H1 (cell line): ENCODE results near the gene COL6A6. TPM values are rescaled to one million over a fixed set of nuclear protein-coding genes. Genes with fewer than 3 reads are reported as not detected.

ENCODE experiments used
- SIRT6 ChIP-seq: IDR thresholded peaks from one replicate; pipeline ENCODE4 v1.7.1; 2012; ENCODE audit warnings: low read length, inconsistent platforms
- SP1 ChIP-seq: IDR thresholded peaks from 2 replicates; pipeline ENCODE4 v1.6.1; 2011; ENCODE audit warnings: low read depth, low read length
- polyA plus RNA-seq, 7 experiments: library from polyadenylated mRNA; depleted of rRNA in 3 of 7; stranded (reverse) in 5 of 7; unstranded in 2 of 7; fragments of >200 nt in 5 of 7; fragments of 200-250 nt in 2 of 7; gene quantifications; 1 replicate in 5 of 7; 2 replicates in 1 of 7; 4 replicates in 1 of 7; pipeline versions ENCODE4 v1.2.1 to v1.2.3, GENCODE V29; 2011 to 2013; ENCODE audit warnings: missing spikeins in 2 of 7, mixed read lengths in 2 of 7
- total RNA-seq: library from RNA; stranded (reverse); fragmentation: NEBNext Ultra II Directional; extraction: Animal tissue kit (Norgen Biotek cat#: 25700); gene quantifications from 2 replicates; pipeline ENCODE4 v1.2.1, GENCODE V29; 2021
- TF ChIP-seq, protein P1 (sequence below): IDR thresholded peaks from 2 replicates; pipeline ENCODE4 v1.6.1; 2012; ENCODE audit warnings: low read length, inconsistent platforms

The COL6A6 gene
- total and polyA plus RNA-seq, 2 of the 8 experiments (the other 6 are each of a cell fraction or from before 2014, with no cell fraction given) = 0.02 to 0.09 TPM

DNA sequence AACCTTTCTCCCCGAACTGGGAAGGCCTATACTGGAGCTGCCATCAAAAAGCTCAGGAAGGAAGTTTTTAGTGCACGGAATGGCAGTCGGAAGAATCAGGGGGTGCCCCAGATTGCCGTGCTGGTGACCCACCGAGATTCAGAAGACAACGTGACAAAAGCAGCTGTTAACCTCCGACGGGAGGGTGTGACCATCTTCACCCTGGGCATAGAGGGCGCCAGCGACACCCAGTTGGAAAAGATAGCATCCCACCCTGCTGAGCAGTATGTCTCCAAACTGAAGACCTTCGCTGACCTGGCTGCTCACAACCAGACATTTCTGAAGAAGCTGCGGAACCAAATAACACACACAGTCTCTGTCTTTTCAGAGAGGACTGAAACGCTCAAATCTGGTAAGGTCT is 48.2 kb downstream of the COL6A6 start (continued):
- TF ChIP-seq SP1 (no peak), SIRT6 (no peak)
- TF ChIP-seq, protein P1, sequence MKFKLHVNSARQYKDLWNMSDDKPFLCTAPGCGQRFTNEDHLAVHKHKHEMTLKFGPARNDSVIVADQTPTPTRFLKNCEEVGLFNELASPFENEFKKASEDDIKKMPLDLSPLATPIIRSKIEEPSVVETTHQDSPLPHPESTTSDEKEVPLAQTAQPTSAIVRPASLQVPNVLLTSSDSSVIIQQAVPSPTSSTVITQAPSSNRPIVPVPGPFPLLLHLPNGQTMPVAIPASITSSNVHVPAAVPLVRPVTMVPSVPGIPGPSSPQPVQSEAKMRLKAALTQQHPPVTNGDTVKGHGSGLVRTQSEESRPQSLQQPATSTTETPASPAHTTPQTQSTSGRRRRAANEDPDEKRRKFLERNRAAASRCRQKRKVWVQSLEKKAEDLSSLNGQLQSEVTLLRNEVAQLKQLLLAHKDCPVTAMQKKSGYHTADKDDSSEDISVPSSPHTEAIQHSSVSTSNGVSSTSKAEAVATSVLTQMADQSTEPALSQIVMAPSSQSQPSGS = no peak
- TF ChIP-seq, all 59 proteins: peak for 0

Other genes with a start within 250 kb of the COL6A6 start
- gene COL6A5, start 171.5 kb upstream of the COL6A6 start, total RNA-seq = 0.06 TPM in 1 of 2 replicates, not detected in the other
- 0.05 TPM in 1 of 2 replicates, not detected in the other for gene COL6A5, start 171.5 kb upstream of the COL6A6 start, polyA plus RNA-seq (2011; rRNA removed)
- gene PIK3R4, start 229.7 kb downstream of the COL6A6 start, total RNA-seq = 43.0 and 43.8 TPM in 2 replicates
- gene PIK3R4, start 229.7 kb downstream of the COL6A6 start, polyA plus RNA-seq (2011; rRNA removed) = 55.9 and 87.4 TPM in 2 replicates